ENCODE results near the gene INTS4.

The INTS4 gene

GRCh38 chr11:78038697-78039313 is 44.3 kb upstream of the INTS4 start:
- DNase-seq (ENCODE audit: low read depth, low spot score) = no peak
- in situ Hi-C loops (cut with HindIII; ENCODE audit: low sequenced_read_pairs) = no loop called here
- TF ChIP-seq CTCF (IDR thresholded peaks at IDR 0.05; ENCODE audit: low read depth, low read length) = no peak
- H3K4me3 ChIP-seq (ENCODE audit: low read depth, low read length) = no peak overlapping the region

GRCh38 chr11:78037825-78038620 is 43.6 kb upstream of the INTS4 start:
- no peak overlapping the region for H3K4me3 ChIP-seq (ENCODE audit: low read depth, low read length)
- in situ Hi-C loops (cut with HindIII; ENCODE audit: low sequenced_read_pairs) = no loop called here
- TF ChIP-seq CTCF (IDR thresholded peaks at IDR 0.05; ENCODE audit: low read depth, low read length) = no peak
- no peak for DNase-seq (ENCODE audit: low read depth, low spot score)

GRCh38 chr11:78037056-78037455 is 42.6 kb upstream of the INTS4 start:
- DNase-seq (ENCODE audit: low read depth, low spot score) = no peak
- no peak overlapping the region for H3K4me3 ChIP-seq (ENCODE audit: low read depth, low read length)
- in situ Hi-C loops (cut with HindIII; ENCODE audit: low sequenced_read_pairs) = no loop called here
- no peak for TF ChIP-seq CTCF (IDR thresholded peaks at IDR 0.05; ENCODE audit: low read depth, low read length)

- TF ChIP-seq CTCF (IDR thresholded peaks at IDR 0.05; ENCODE audit: low read depth, low read length) = no peak
- no peak for DNase-seq (ENCODE audit: low read depth, low spot score)
- in situ Hi-C loops (cut with HindIII; ENCODE audit: low sequenced_read_pairs) = no loop called here
Observed at GRCh38 chr11:78036313-78036712, 41.8 kb upstream of the INTS4 start.

GRCh38 chr11:78034623-78035022 is 40.2 kb upstream of the INTS4 start:
- in situ Hi-C loops (cut with HindIII; ENCODE audit: low sequenced_read_pairs) = no loop called here
- no peak overlapping the region for H3K4me3 ChIP-seq (ENCODE audit: low read depth, low read length)
- no peak for DNase-seq (ENCODE audit: low read depth, low spot score)
- no peak for TF ChIP-seq CTCF (IDR thresholded peaks at IDR 0.05; ENCODE audit: low read depth, low read length)

More at GRCh38 chr11:78036313-78036712, 41.8 kb upstream of the INTS4 start:
- no peak overlapping the region for H3K4me3 ChIP-seq (ENCODE audit: low read depth, low read length)

- TF ChIP-seq CTCF (IDR thresholded peaks at IDR 0.05; ENCODE audit: low read depth, low read length) = no peak
- H3K4me3 ChIP-seq (ENCODE audit: low read depth, low read length) = no peak overlapping the region
- DNase-seq (ENCODE audit: low read depth, low spot score) = no peak
- in situ Hi-C loops (cut with HindIII; ENCODE audit: low sequenced_read_pairs) = no loop called here
Observed at GRCh38 chr11:78033040-78033439, 38.6 kb upstream of the INTS4 start.
